Testis (tissue), 3 donors: ENCODE results near the gene SPIB. TPM values are rescaled to one million over a fixed set of nuclear protein-coding genes. Genes with fewer than 3 reads are reported as not detected.

Experiments used
- DNase-seq: peaks from one replicate; pipeline ENCODE4 v3.0.0-alpha.2; 2019
- H3K27ac ChIP-seq, 2 donors: fragments of 200-600 bp; sonication (generic); one replicate each; pipeline ENCODE4 v1.5.1; 2019
- H3K27me3 ChIP-seq: fragments of 200-600 bp; sonication (generic); one replicate; pipeline ENCODE4 v1.5.1; 2019
- H3K36me3 ChIP-seq: fragments of 200-600 bp; sonication (generic); one replicate; pipeline ENCODE4 v1.5.1; 2017; ENCODE audit warnings: low read depth; ENCODE audit errors: missing control alignments
- H3K4me1 ChIP-seq: fragments of 200-600 bp; sonication (generic); one replicate; pipeline ENCODE4 v1.5.1; 2019
- H3K4me3 ChIP-seq, 2 donors: fragments of 200-600 bp; sonication (generic); one replicate each; pipeline ENCODE4 v1.5.1; 2017 to 2019
- H3K9me3 ChIP-seq: fragments of 200-600 bp; sonication (generic); one replicate; pipeline ENCODE4 v1.5.1; 2017
- POLR2A ChIP-seq: fragments of 450-650 bp; IDR thresholded peaks from one replicate; pipeline ENCODE4 v1.6.1; 2017; ENCODE audit warnings: antibody characterized with exemption, mild to moderate bottlenecking, moderate library complexity
- whole genome bisulfite sequencing, 2 donors: methylation state at CpG; one replicate each; pipeline ENCODE4 v1.1.5; 2018; 5-methylcytosine and 5-hydroxymethylcytosine counted together
- intact Hi-C: fragments of 100-400 bp; cut with DNase I; formaldehyde crosslinking; loops from one replicate; pipeline ENCODE4 v1.15.1; 2023; ENCODE audit warnings: low total_unique reads
- polyA plus RNA-seq: library from polyadenylated mRNA; stranded (reverse); fragments of 350-450 nt; fragmentation: Illumina TruSeq; extraction: RNeasy Lipid Tissue Mini Kit (QIAGEN cat#74804); gene quantifications from one replicate; pipeline ENCODE4 v1.2.3, GENCODE V29; 2014; ENCODE audit warnings: low read depth, low replicate concordance; ENCODE audit not compliant: insufficient read depth
- total RNA-seq, 2 donors: library from RNA; depleted of rRNA; stranded (reverse); fragments of >200 nt; gene quantifications; one replicate each; pipeline ENCODE4 v1.2.3, GENCODE V29; 2016
- TF ChIP-seq, protein P1 (sequence below), 3 experiments: fragments of 450-650 bp in 2 of 3; fragments of 200-600 bp in 1 of 3; sonication (generic) in 1 of 3; IDR thresholded peaks; one replicate each; pipeline ENCODE4 v1.5.1; 2016 to 2019; ENCODE audit warnings: antibody characterized with exemption in 3 of 3, mild to moderate bottlenecking in 2 of 3, moderate library complexity in 1 of 3

The SPIB gene
- total and polyA plus RNA-seq, 3 donors from 2014 or later: 0.24 to 1.6 (median 1.1) TPM

- no peak overlapping the region for H3K4me3 ChIP-seq
- TF ChIP-seq, protein P1, sequence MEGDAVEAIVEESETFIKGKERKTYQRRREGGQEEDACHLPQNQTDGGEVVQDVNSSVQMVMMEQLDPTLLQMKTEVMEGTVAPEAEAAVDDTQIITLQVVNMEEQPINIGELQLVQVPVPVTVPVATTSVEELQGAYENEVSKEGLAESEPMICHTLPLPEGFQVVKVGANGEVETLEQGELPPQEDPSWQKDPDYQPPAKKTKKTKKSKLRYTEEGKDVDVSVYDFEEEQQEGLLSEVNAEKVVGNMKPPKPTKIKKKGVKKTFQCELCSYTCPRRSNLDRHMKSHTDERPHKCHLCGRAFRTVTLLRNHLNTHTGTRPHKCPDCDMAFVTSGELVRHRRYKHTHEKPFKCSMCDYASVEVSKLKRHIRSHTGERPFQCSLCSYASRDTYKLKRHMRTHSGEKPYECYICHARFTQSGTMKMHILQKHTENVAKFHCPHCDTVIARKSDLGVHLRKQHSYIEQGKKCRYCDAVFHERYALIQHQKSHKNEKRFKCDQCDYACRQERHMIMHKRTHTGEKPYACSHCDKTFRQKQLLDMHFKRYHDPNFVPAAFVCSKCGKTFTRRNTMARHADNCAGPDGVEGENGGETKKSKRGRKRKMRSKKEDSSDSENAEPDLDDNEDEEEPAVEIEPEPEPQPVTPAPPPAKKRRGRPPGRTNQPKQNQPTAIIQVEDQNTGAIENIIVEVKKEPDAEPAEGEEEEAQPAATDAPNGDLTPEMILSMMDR (IDR thresholded peaks at IDR 0.05): no peak
- TF ChIP-seq POLR2A: no peak
- H3K9me3 ChIP-seq: no peaks in the 10 kb centered on the region
- H3K27me3 ChIP-seq: no peaks in the 10 kb centered on the region
- no peaks in the 10 kb centered on the region for H3K36me3 ChIP-seq
- no peaks in the 10 kb centered on the region for H3K4me1 ChIP-seq
- no peak overlapping the region for H3K27ac ChIP-seq
- intact Hi-C loops: no loop called here
- WGBS, 2 donors: 93 to 94% methylated on average over 3 to 17 of the region's 17 CpGs
- no peak for DNase-seq
These were observed 9.4 kb upstream of the SPIB start for GRCh38 chr19:50409347-50409746.

- intact Hi-C loops: loop anchor here (10.0 kb wide), 1 partner anchor 45 kb away; the partner anchor contains the start of gene NAPSA
- no peak overlapping the region for H3K4me3 ChIP-seq
- 88 to 91% methylated on average over 9 to 10 of the region's 10 CpGs for WGBS, 2 donors
These were observed 8.6 kb upstream of the SPIB start for GRCh38 chr19:50410109-50410508.

GRCh38 chr19:50412419-50412818, 6.3 kb upstream of the SPIB start:
- Histone ChIP-seq H3K36me3 (no peaks in the 10 kb centered on the region), H3K4me1 (no peaks in the 10 kb centered on the region), H3K27me3 (no peaks in the 10 kb centered on the region), H3K4me3 (no peak overlapping the region), H3K9me3 (no peaks in the 10 kb centered on the region), H3K27ac (no peak overlapping the region)
- WGBS, 2 donors: 95% methylated on average over 2 of the region's 2 CpGs
- no peak for DNase-seq
- no peak for TF ChIP-seq POLR2A
- TF ChIP-seq, protein P1 (IDR thresholded peaks at IDR 0.05): no peak
- intact Hi-C loops: loop anchor here (10.0 kb wide), 1 partner anchor 48 kb away; the partner anchor contains the start of gene NAPSA

More at GRCh38 chr19:50410109-50410508, 8.6 kb upstream of the SPIB start:
- H3K27me3 ChIP-seq: no peaks in the 10 kb centered on the region
- no peak for DNase-seq
- H3K4me1 ChIP-seq: no peaks in the 10 kb centered on the region
- H3K27ac ChIP-seq: no peak overlapping the region
- H3K9me3 ChIP-seq: no peaks in the 10 kb centered on the region
- H3K36me3 ChIP-seq: no peaks in the 10 kb centered on the region
- TF ChIP-seq, protein P1 (IDR thresholded peaks at IDR 0.05): no peak
- no peak for TF ChIP-seq POLR2A

- no peak overlapping the region for H3K27ac ChIP-seq
- no peaks in the 10 kb centered on the region for H3K36me3 ChIP-seq
- no peaks in the 10 kb centered on the region for H3K27me3 ChIP-seq
- intact Hi-C loops: loop anchor here (10.0 kb wide), 1 partner anchor 48 kb away; the partner anchor contains the start of gene NAPSA
- no peak for TF ChIP-seq POLR2A
- TF ChIP-seq, protein P1 (IDR thresholded peaks at IDR 0.05): no peak
- DNase-seq: no peak
- H3K9me3 ChIP-seq: no peaks in the 10 kb centered on the region
- 97% methylated on average over 13 of the region's 13 CpGs; no CpG with 5 or more reads in 1 of the 2 donors for WGBS, 2 donors
- H3K4me3 ChIP-seq: no peak overlapping the region
- H3K4me1 ChIP-seq: no peaks in the 10 kb centered on the region
These were observed 5.6 kb upstream of the SPIB start for GRCh38 chr19:50413096-50413495.

DNA sequence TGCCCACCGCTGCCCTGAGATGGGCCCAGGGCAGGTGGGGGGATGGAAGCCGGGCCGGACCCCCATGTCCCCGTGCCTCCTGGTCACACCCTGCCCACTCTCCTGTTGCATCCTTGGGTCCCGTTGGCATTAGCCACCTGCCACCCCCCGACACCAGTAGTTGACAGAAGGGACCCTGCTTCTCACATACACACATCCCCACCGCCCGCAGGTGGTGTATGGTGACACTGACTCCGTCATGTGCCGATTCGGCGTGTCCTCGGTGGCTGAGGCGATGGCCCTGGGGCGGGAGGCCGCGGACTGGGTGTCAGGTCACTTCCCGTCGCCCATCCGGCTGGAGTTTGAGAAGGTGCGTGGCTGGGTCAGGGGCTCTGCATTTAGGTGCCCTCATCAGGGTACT, 5.2 kb upstream of the SPIB start:
- intact Hi-C loops: loop anchor here (10.0 kb wide), 1 partner anchor 49 kb away; the partner anchor contains the start of gene NAPSA
- Histone ChIP-seq H3K27ac (no peak overlapping the region), H3K27me3 (no peaks in the 10 kb centered on the region), H3K4me3 (no peak overlapping the region), H3K36me3 (no peaks in the 10 kb centered on the region), H3K4me1 (peaks cover 4% of the 10 kb centered on the region), H3K9me3 (no peaks in the 10 kb centered on the region)
- WGBS, 2 donors: 96 to 97% methylated on average over 11 to 21 of the region's 21 CpGs
- no peak for DNase-seq
- no peak for TF ChIP-seq POLR2A
- TF ChIP-seq, protein P1 (IDR thresholded peaks at IDR 0.05): no peak
